Smooth muscle cell (in vitro differentiated cells): ENCODE data around the gene SORL1. TPM values are rescaled to one million over a fixed set of nuclear protein-coding genes. Genes with fewer than 3 reads are reported as not detected.

ENCODE experiments used
- DNase-seq: peaks from one replicate; lab custom pipeline; 2025; ENCODE audit not compliant: unreplicated experiment; lab: John Stamatoyannopoulos, UW
- H2AFZ ChIP-seq: fragments of 200-600 bp; sonication (generic); 2 replicates; pipeline ENCODE4 v1.6.0; 2016; ENCODE audit warnings: antibody characterized with exemption, low read depth, mild to moderate bottlenecking
- H3F3A ChIP-seq: fragments of 200-600 bp; sonication (generic); 2 replicates; pipeline ENCODE4 v1.6.0; 2017; ENCODE audit warnings: antibody characterized with exemption, low read depth
- H3K27ac ChIP-seq: fragments of 200-600 bp; sonication (generic); 2 replicates; pipeline ENCODE4 v1.5.1; 2016; ENCODE audit warnings: low read depth, mild to moderate bottlenecking
- H3K27me3 ChIP-seq: fragments of 200-600 bp; sonication (generic); 2 replicates; pipeline ENCODE4 v1.6.1; 2016; ENCODE audit warnings: low read depth, mild to moderate bottlenecking
- H3K36me3 ChIP-seq: fragments of 200-600 bp; sonication (generic); 2 replicates; pipeline ENCODE4 v1.5.1; 2016; ENCODE audit warnings: low read depth
- H3K4me1 ChIP-seq: fragments of 200-600 bp; sonication (generic); 2 replicates; pipeline ENCODE4 v1.5.1; 2016; ENCODE audit warnings: low read depth
- H3K4me2 ChIP-seq: fragments of 200-600 bp; sonication (generic); 2 replicates; pipeline ENCODE4 v1.6.0; 2016; ENCODE audit warnings: mild to moderate bottlenecking
- H3K4me3 ChIP-seq: fragments of 200-600 bp; sonication (generic); 2 replicates; pipeline ENCODE4 v1.5.1; 2016; ENCODE audit warnings: mild to moderate bottlenecking
- H3K79me2 ChIP-seq: fragments of 200-600 bp; sonication (generic); 2 replicates; pipeline ENCODE4 v1.6.0; 2016; ENCODE audit warnings: low read depth, mild to moderate bottlenecking
- H3K9ac ChIP-seq: fragments of 200-600 bp; sonication (generic); 2 replicates; pipeline ENCODE4 v1.6.0; 2016; ENCODE audit warnings: low read depth
- H3K9me3 ChIP-seq: fragments of 200-600 bp; sonication (generic); replicated peaks from 2 replicates; pipeline ENCODE4 v1.5.1; 2016; ENCODE audit warnings: low read depth
- H4K20me1 ChIP-seq: fragments of 200-600 bp; sonication (generic); 2 replicates; pipeline ENCODE4 v1.6.0; 2016; ENCODE audit warnings: low read depth
- WGBS: methylation state at CpG from one replicate; pipeline ENCODE4 v1.1.7; 2016; ENCODE audit warnings: low lambda C conversion rate; 5-methylcytosine and 5-hydroxymethylcytosine counted together
- polyA plus RNA-seq: library from polyadenylated mRNA; unstranded; fragments of >200 nt; fragmentation: Nextera tagmentation; extraction: Ambion mirVana; gene quantifications from 2 replicates; pipeline ENCODE4 v1.2.1, GENCODE V29; 2016
- total RNA-seq: library from RNA; depleted of rRNA; stranded (reverse); fragments of >200 nt; gene quantifications from 2 replicates; pipeline ENCODE4 v1.2.3, GENCODE V29; 2014
- TF ChIP-seq, protein P1 (sequence below): fragments of 200-600 bp; sonication (generic); IDR thresholded peaks from 2 replicates; pipeline ENCODE4 v1.5.1; 2017; ENCODE audit warnings: borderline replicate concordance, mild to moderate bottlenecking, antibody characterized with exemption; ENCODE audit not compliant: insufficient read depth, poor library complexity, severe bottlenecking

SORL1 gene
- total and polyA plus RNA-seq, 2 experiments from 2014 or later: 1.2 to 5.8 TPM

DNA sequence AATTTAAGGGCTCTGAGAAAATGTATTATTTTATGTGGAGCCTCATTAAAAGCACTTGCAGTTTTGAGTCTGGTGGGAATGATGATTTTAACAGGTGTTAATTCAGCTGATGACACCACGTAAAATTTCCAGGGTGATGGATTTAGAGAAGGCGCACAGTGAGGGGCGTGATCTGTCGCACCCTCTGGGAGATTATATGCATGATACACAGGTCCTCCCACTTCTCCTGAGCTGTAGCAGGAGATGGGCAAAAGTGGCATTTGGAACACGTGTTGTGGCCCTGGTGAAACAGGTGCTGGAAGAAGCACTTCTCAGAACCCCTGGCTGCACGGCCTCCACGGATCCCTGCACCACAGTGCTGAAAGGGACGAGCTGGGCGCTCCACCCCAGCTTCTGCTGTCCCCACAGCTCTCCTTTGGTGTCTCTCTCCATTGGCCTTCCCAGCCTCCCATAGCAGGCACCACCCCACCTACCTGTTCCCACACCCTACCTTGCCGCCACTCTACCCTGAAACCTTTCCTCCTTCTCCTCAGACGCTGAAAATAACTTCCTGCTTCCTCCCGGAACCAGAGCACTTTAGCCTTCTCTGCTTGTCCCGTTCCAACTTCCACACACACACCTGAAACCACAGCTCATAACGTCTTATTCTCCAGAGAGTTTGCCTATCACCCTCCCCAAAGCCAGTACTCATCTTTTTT lies 6.9 kb upstream of the SORL1 start:
- Histone ChIP-seq H4K20me1 (no peaks in the 10 kb centered on the region), H2AFZ (no peak overlapping the region), H3K4me1 (peaks cover 4% of the 10 kb centered on the region), H3K27me3 (no peaks in the 10 kb centered on the region), H3K4me2 (no peak overlapping the region), H3K79me2 (no peaks in the 10 kb centered on the region), H3K36me3 (no peaks in the 10 kb centered on the region), H3F3A (no peaks in the 10 kb centered on the region), H3K27ac (no peak overlapping the region), H3K9me3 (no peaks in the 10 kb centered on the region), H3K9ac (no peak overlapping the region), H3K4me3 (no peak overlapping the region)
- TF ChIP-seq, protein P1, sequence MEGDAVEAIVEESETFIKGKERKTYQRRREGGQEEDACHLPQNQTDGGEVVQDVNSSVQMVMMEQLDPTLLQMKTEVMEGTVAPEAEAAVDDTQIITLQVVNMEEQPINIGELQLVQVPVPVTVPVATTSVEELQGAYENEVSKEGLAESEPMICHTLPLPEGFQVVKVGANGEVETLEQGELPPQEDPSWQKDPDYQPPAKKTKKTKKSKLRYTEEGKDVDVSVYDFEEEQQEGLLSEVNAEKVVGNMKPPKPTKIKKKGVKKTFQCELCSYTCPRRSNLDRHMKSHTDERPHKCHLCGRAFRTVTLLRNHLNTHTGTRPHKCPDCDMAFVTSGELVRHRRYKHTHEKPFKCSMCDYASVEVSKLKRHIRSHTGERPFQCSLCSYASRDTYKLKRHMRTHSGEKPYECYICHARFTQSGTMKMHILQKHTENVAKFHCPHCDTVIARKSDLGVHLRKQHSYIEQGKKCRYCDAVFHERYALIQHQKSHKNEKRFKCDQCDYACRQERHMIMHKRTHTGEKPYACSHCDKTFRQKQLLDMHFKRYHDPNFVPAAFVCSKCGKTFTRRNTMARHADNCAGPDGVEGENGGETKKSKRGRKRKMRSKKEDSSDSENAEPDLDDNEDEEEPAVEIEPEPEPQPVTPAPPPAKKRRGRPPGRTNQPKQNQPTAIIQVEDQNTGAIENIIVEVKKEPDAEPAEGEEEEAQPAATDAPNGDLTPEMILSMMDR: no peak
- no peak for DNase-seq
- 94% methylated on average over 14 of the region's 14 CpGs for WGBS

DNA sequence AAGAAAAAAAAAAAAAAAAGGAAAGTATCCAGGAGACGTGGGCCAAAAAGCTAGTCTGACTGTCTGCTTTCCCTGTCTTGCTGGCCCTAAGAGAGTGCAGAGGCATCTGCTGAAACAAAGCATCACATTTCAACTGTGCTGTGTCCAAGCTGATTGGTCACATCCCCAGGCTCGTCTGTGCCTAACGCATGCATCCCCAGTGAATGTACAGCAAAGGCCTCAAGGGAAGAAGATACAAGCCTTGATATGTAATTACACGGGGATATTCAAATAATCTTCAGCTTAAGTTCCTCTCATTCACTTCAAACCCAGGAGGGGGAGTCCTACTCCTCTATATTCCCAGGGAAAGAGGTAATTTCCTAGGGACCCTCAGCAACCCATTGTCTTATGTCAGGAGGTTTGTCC lies 5.4 kb upstream of the SORL1 start:
- DNase-seq: no peak
- no peak overlapping the region for H2AFZ ChIP-seq
- TF ChIP-seq, protein P1: no peak
- no peaks in the 10 kb centered on the region for H3K36me3 ChIP-seq
- no peaks in the 10 kb centered on the region for H3K9me3 ChIP-seq
- H3F3A ChIP-seq: no peaks in the 10 kb centered on the region
- no peaks in the 10 kb centered on the region for H3K27me3 ChIP-seq
- peaks cover 4% of the 10 kb centered on the region for H3K4me1 ChIP-seq
- H4K20me1 ChIP-seq: no peaks in the 10 kb centered on the region
- no peak overlapping the region for H3K4me2 ChIP-seq
- no peak overlapping the region for H3K4me3 ChIP-seq
- no peak overlapping the region for H3K9ac ChIP-seq
- H3K27ac ChIP-seq: no peak overlapping the region
- no peaks in the 10 kb centered on the region for H3K79me2 ChIP-seq
- 22% methylated on average over 4 of the region's 4 CpGs for WGBS

DNA sequence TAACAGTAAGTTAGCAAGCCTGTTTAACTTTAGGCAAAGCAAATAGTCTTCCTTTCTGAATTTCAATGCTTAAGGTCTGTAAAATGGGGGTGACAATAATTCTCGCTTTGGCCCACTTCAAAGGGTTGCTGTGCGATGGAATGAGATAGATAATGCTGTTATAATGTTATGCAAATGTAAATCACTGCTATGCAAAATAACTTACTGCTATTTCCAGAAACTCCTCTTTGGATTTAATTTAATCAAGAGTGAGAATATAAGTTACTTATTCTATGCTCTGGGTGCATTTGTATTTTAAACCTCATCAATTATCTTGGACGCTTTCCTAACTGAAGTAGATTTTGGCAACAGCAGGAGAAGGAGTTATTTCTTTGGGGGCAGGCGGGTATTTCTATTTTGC lies 4.1 kb upstream of the SORL1 start:
- Histone ChIP-seq H3K27ac (no peak overlapping the region), H3K27me3 (peaks cover 4% of the 10 kb centered on the region), H4K20me1 (no peaks in the 10 kb centered on the region), H3K9me3 (no peaks in the 10 kb centered on the region), H3K4me1 (peaks cover 5% of the 10 kb centered on the region), H3K36me3 (no peaks in the 10 kb centered on the region), H3K9ac (no peak overlapping the region), H3F3A (no peaks in the 10 kb centered on the region), H3K4me2 (no peak overlapping the region), H3K79me2 (no peaks in the 10 kb centered on the region), H3K4me3 (no peak overlapping the region), H2AFZ (no peak overlapping the region)
- 91% methylated on average over 4 of the region's 4 CpGs for WGBS
- TF ChIP-seq, protein P1: no peak
- DNase-seq: no peak

DNA sequence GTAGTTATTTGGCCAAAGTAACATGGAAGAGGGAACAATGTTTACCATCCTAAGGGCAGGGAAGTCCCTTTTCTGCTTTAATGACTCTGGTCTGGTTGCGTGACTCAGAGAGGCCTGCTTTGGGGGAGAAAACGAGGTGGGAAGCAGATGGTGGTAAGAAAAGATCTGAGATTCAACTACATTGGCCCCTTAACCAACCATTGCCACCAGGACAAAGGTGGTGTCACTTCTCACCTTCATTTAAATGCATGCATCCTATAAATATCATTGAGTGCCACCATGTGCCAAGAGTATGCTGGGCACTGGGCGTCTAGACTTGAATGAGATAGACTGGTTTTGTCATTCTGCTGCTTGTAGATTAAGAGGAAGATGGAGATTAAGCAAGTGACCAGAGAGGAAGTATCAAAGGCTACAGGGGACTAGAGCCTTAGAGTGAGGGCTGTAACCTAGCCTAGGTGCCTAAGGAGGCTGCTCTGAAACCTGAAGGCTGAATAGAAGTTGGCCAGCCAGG lies 3.6 kb upstream of the SORL1 start:
- TF ChIP-seq, protein P1: no peak
- Histone ChIP-seq H2AFZ (no peak overlapping the region), H3F3A (no peaks in the 10 kb centered on the region), H3K9ac (no peak overlapping the region), H3K36me3 (no peaks in the 10 kb centered on the region), H3K27ac (no peak overlapping the region), H3K79me2 (no peaks in the 10 kb centered on the region), H3K4me1 (peaks cover 10% of the 10 kb centered on the region), H3K9me3 (no peaks in the 10 kb centered on the region), H4K20me1 (no peaks in the 10 kb centered on the region), H3K4me3 (no peak overlapping the region), H3K4me2 (no peak overlapping the region), H3K27me3 (peaks cover 8% of the 10 kb centered on the region)
- DNase-seq: no peak
- 45% methylated on average over 3 of the region's 3 CpGs for WGBS
